Mesendoderm (in vitro differentiated cells): ENCODE results near the gene CDHR1.
A peak's percentile ranks its signal among the peaks of the same experiment; 100 is the strongest.

ENCODE experiments used
- DNase-seq: peaks from one replicate; pipeline ENCODE4 v3.0.0; 2013
- H2AK5ac ChIP-seq: 2 replicates; pipeline ENCODE4 v1.6.1; 2013; ENCODE audit warnings: low read length, inconsistent platforms
- H2BK120ac ChIP-seq: 2 replicates; pipeline ENCODE4 v1.6.1; 2013; ENCODE audit warnings: low read depth, mild to moderate bottlenecking, low read length, moderate library complexity, mixed read lengths
- H2BK15ac ChIP-seq: replicated peaks from 2 replicates; pipeline ENCODE4 v1.6.1; 2013; ENCODE audit warnings: low read depth, mild to moderate bottlenecking, moderate library complexity
- H2BK5ac ChIP-seq: 2 replicates; pipeline ENCODE4 v1.6.1; 2013; ENCODE audit warnings: low read length, inconsistent platforms
- H3K18ac ChIP-seq: 2 replicates; pipeline ENCODE4 v1.6.1; 2013; ENCODE audit warnings: mild to moderate bottlenecking, low read length, mixed read lengths
- H3K23ac ChIP-seq: one replicate; pipeline ENCODE4 v1.6.1; 2013; ENCODE audit warnings: low read length
- H3K27ac ChIP-seq: 2 replicates; pipeline ENCODE4 v1.5.1; 2013; ENCODE audit warnings: low read depth, mild to moderate bottlenecking, inconsistent platforms, low read length, moderate library complexity
- H3K27me3 ChIP-seq: 2 replicates; pipeline ENCODE4 v1.6.1; 2013; ENCODE audit warnings: low read length, control low read depth, mild to moderate bottlenecking, inconsistent platforms; ENCODE audit not compliant: insufficient read depth, poor library complexity
- H3K36me3 ChIP-seq: 2 replicates; pipeline ENCODE4 v1.6.1; 2013; ENCODE audit warnings: low read length, inconsistent platforms; ENCODE audit not compliant: control insufficient read depth, insufficient read depth
- H3K4ac ChIP-seq: one replicate; pipeline ENCODE4 v1.6.1; 2013; ENCODE audit warnings: low read depth, mild to moderate bottlenecking, low read length, moderate library complexity
- H3K4me1 ChIP-seq: 2 replicates; pipeline ENCODE4 v1.6.1; 2013; ENCODE audit warnings: low read depth, low read length, inconsistent platforms; ENCODE audit not compliant: control insufficient read depth
- H3K4me2 ChIP-seq: 2 replicates; pipeline ENCODE4 v1.6.1; 2013; ENCODE audit warnings: low read length
- H3K4me3 ChIP-seq: 2 replicates; pipeline ENCODE4 v1.5.1; 2013; ENCODE audit warnings: mild to moderate bottlenecking, low read length
- H3K56ac ChIP-seq: one replicate; pipeline ENCODE4 v1.6.1; 2013; ENCODE audit warnings: low read length
- H3K79me1 ChIP-seq: 2 replicates; pipeline ENCODE4 v1.6.1; 2013; ENCODE audit warnings: low read length, inconsistent platforms
- H3K79me2 ChIP-seq: 2 replicates; pipeline ENCODE4 v1.6.1; 2013; ENCODE audit warnings: mild to moderate bottlenecking, low read length; ENCODE audit not compliant: control insufficient read depth, insufficient read depth
- H3K9ac ChIP-seq: 2 replicates; pipeline ENCODE4 v1.6.1; 2013; ENCODE audit warnings: low read length, inconsistent platforms
- H4K5ac ChIP-seq: one replicate; pipeline ENCODE4 v1.6.1; 2013; ENCODE audit warnings: low read length
- H4K8ac ChIP-seq: one replicate; pipeline ENCODE4 v1.6.1; 2013; ENCODE audit warnings: low read depth, mild to moderate bottlenecking, control low read depth, low read length, moderate library complexity
- WGBS: extraction: QIAGEN DNeasy Blood & Tissue Kit; methylation state at CpG from one replicate; pipeline ENCODE4 v1.1.7; 2013; ENCODE audit warnings: low lambda C conversion rate, missing lambda C conversion rate; ENCODE audit not compliant: insufficient coverage; ENCODE audit errors: extremely low coverage; 5-methylcytosine and 5-hydroxymethylcytosine counted together

The CDHR1 gene

DNA sequence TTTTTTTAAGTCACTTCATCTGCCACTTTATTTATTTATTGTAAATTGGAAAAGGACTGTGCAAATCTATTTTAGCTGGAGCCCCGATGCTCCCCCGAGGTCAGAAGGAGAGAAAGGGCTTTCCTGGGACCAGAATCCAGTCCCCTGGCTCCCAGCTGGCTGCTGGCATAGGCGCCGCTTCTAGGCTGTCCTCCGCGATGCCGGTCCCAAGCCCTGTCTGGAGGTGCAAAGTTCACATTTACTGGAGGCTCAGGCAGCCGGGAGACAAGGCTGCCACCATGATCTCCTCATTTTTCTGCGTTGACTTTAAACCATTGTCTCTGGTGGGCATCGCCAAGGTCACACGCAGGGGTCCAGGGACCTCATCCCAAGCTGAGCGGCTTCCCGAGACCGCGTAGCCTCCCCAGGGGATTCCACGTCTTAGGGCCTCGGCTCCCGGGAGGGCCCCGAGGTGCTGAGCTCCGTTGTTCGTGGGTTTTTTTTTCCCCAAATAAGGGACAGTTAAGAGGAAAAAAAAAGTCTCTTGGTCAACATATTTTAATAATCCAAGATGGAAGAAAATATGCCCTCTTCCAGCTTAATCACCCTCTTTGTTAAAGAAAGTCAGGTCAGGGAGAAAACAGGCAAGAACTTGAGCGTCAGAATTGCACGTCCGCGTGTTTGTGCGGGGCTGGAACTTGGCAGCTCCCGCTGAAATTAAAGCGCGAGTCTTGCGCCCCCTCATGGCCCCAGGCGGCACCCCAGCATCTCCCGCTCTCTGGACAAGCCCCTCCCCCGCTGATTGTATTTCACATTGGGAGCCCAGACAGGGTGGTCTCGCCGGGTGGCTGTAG is 62.4 kb downstream of the CDHR1 start:
- Histone ChIP-seq H3K56ac (peak overlapping the region; percentile 56), H3K18ac (no peak overlapping the region)

GRCh38 chr10:84257343-84258020 is 63.1 kb downstream of the CDHR1 start:
- DNase-seq: no peak
- H2AK5ac ChIP-seq: no peak overlapping the region
- no peak overlapping the region for H2BK120ac ChIP-seq
- no peak overlapping the region for H4K5ac ChIP-seq
- H3K9ac ChIP-seq: no peak overlapping the region
- H3K27me3 ChIP-seq: no peaks in the 10 kb centered on the region
- H4K8ac ChIP-seq: no peak overlapping the region
- H3K27ac ChIP-seq: no peak overlapping the region
- no peaks in the 10 kb centered on the region for H3K79me2 ChIP-seq
- H3K56ac ChIP-seq: no peak overlapping the region
- no peaks in the 10 kb centered on the region for H3K4me1 ChIP-seq
- no CpG with 5 or more reads among the region's 15 CpGs for WGBS
- no peak overlapping the region for H2BK15ac ChIP-seq
- no peaks in the 10 kb centered on the region for H3K36me3 ChIP-seq
- no peak overlapping the region for H3K4ac ChIP-seq
- no peak overlapping the region for H3K23ac ChIP-seq
- no peak overlapping the region for H3K18ac ChIP-seq
- H2BK5ac ChIP-seq: no peak overlapping the region
- no peak overlapping the region for H3K4me2 ChIP-seq
- no peak overlapping the region for H3K4me3 ChIP-seq
- no peaks in the 10 kb centered on the region for H3K79me1 ChIP-seq

More for the DNA sequence above, 62.4 kb downstream of the CDHR1 start:
- no peak overlapping the region for H2BK15ac ChIP-seq
- H2BK5ac ChIP-seq: no peak overlapping the region
- no peak overlapping the region for H3K4ac ChIP-seq
- H3K4me1 ChIP-seq: no peaks in the 10 kb centered on the region
- no peak overlapping the region for H3K27ac ChIP-seq
- no peak overlapping the region for H3K4me3 ChIP-seq
- no CpG with 5 or more reads among the region's 35 CpGs for WGBS
- no peaks in the 10 kb centered on the region for H3K79me1 ChIP-seq
- H4K5ac ChIP-seq: no peak overlapping the region
- H3K36me3 ChIP-seq: no peaks in the 10 kb centered on the region
- H3K23ac ChIP-seq: no peak overlapping the region
- no peak overlapping the region for H2BK120ac ChIP-seq
- DNase-seq: peak; percentile 75
- H2AK5ac ChIP-seq: no peak overlapping the region
- H3K79me2 ChIP-seq: no peaks in the 10 kb centered on the region
- H3K27me3 ChIP-seq: no peaks in the 10 kb centered on the region
- H4K8ac ChIP-seq: no peak overlapping the region
- H3K9ac ChIP-seq: no peak overlapping the region
- H3K4me2 ChIP-seq: no peak overlapping the region

GRCh38 chr10:84258034-84258695 is 63.8 kb downstream of the CDHR1 start:
- H4K8ac ChIP-seq: no peak overlapping the region
- H2AK5ac ChIP-seq: no peak overlapping the region
- H3K9ac ChIP-seq: no peak overlapping the region
- no peaks in the 10 kb centered on the region for H3K4me1 ChIP-seq
- H3K27ac ChIP-seq: no peak overlapping the region
- H3K4ac ChIP-seq: no peak overlapping the region
- no peaks in the 10 kb centered on the region for H3K79me2 ChIP-seq
- H3K56ac ChIP-seq: no peak overlapping the region
- no peak overlapping the region for H3K4me2 ChIP-seq
- WGBS: no CpG with 5 or more reads among the region's 7 CpGs
- H2BK5ac ChIP-seq: no peak overlapping the region
- no peak overlapping the region for H3K18ac ChIP-seq
- H3K23ac ChIP-seq: no peak overlapping the region
- no peak overlapping the region for H3K4me3 ChIP-seq
- no peak overlapping the region for H2BK15ac ChIP-seq
- DNase-seq: no peak
- H3K79me1 ChIP-seq: no peaks in the 10 kb centered on the region
- H3K27me3 ChIP-seq: no peaks in the 10 kb centered on the region
- no peak overlapping the region for H4K5ac ChIP-seq
- no peaks in the 10 kb centered on the region for H3K36me3 ChIP-seq
- H2BK120ac ChIP-seq: no peak overlapping the region

DNA sequence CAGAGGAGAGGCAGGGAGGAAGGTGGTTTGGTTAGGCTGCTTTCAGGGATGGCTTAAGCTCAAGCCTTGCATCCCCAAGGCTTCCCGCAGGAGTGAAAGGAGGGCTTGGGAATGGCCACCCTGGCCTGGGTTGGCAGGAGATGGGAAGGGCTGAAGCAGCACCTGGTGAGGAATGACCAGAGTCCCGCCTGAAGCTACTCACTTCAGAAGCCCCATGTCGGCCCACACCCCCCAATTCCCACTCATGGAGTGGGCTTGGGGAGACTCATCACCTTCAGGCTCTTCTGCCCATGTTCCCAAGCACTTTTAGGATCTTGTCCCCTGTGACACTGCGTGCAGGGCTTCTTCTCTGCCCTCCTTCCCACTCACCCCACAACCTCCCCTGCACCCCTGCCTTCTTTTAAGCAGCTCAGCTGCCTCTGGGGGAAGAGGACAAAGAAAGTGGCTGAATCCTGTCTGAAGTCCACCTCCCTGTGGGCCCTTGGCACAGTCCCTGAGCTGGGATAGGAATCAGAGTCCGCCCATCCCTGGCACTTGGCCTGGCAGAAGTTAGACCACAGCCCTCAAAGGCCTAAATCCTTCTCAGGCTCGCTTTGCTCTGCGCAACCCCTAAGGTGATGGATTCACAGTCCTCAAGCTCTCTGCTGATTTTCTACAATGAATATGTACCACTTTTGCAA is 67.0 kb downstream of the CDHR1 start:
- H3K56ac ChIP-seq: no peak overlapping the region
- no peaks in the 10 kb centered on the region for H3K79me1 ChIP-seq
- no peak overlapping the region for H2BK15ac ChIP-seq
- H3K9ac ChIP-seq: no peak overlapping the region
- H3K27me3 ChIP-seq: no peaks in the 10 kb centered on the region
- no peak overlapping the region for H4K5ac ChIP-seq
- no peak overlapping the region for H3K4ac ChIP-seq
- no CpG with 5 or more reads among the region's 7 CpGs for WGBS
- H3K18ac ChIP-seq: no peak overlapping the region
- no peak overlapping the region for H2BK120ac ChIP-seq
- no peak overlapping the region for H2AK5ac ChIP-seq
- H3K27ac ChIP-seq: no peak overlapping the region
- H3K36me3 ChIP-seq: no peaks in the 10 kb centered on the region
- H3K4me3 ChIP-seq: no peak overlapping the region
- no peak overlapping the region for H3K4me2 ChIP-seq
- H4K8ac ChIP-seq: no peak overlapping the region
- no peak overlapping the region for H2BK5ac ChIP-seq
- H3K4me1 ChIP-seq: no peaks in the 10 kb centered on the region
- no peak overlapping the region for H3K23ac ChIP-seq
- no peak for DNase-seq
- H3K79me2 ChIP-seq: no peaks in the 10 kb centered on the region

DNA sequence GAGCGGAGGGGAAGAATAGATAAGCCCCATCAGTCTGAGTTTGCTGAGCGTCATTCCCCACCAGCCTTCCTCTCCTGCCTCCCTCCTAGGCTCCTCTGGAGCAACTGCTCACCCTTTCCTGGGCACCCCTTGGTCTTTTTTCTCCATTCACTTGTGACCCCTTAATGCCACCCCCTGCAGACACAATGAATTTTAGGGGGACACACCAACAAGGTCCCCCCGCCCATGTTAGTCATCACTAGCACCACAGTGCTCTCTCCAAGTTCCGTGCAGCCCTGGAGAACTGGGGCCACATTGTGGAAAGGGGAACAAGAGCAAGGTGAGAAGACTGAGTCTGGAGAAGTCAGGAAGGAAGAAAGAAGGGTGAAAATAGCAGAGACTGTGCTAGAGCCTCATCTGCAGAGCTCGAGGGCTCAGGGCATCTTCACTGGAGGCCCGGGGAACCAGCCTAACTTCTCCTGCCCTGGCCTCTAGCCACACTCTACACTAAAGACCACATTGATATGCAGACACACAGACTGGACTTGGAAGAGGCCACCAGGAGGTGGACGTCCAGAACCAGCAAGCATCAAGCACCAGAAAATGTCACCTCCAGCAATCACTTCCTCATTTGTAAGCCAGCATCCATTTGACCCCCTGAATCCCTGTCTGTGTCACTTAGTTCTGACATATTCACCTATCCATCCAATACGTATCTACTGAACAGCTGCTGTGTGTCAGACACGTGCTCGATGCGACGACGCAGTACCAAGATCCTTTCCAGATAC is 68.0 kb downstream of the CDHR1 start:
- no peak overlapping the region for H3K23ac ChIP-seq
- H2BK120ac ChIP-seq: no peak overlapping the region
- no peaks in the 10 kb centered on the region for H3K79me1 ChIP-seq
- H4K8ac ChIP-seq: no peak overlapping the region
- H2BK5ac ChIP-seq: no peak overlapping the region
- WGBS: no CpG with 5 or more reads among the region's 13 CpGs
- no peak overlapping the region for H3K4me2 ChIP-seq
- H2AK5ac ChIP-seq: no peak overlapping the region
- H3K4ac ChIP-seq: no peak overlapping the region
- no peak overlapping the region for H3K56ac ChIP-seq
- H3K27me3 ChIP-seq: no peaks in the 10 kb centered on the region
- no peak overlapping the region for H3K18ac ChIP-seq
- H3K27ac ChIP-seq: no peak overlapping the region
- no peak overlapping the region for H2BK15ac ChIP-seq
- DNase-seq: no peak
- H3K36me3 ChIP-seq: no peaks in the 10 kb centered on the region
- H3K4me3 ChIP-seq: no peak overlapping the region
- H4K5ac ChIP-seq: no peak overlapping the region
- H3K4me1 ChIP-seq: no peaks in the 10 kb centered on the region
- no peaks in the 10 kb centered on the region for H3K79me2 ChIP-seq
- no peak overlapping the region for H3K9ac ChIP-seq
